HepG2 (cell line): ENCODE results near the gene HECTD1. TPM values are rescaled to one million over a fixed set of nuclear protein-coding genes. Genes with fewer than 3 reads are reported as not detected.

ENCODE experiments used
- ATAC-seq: fragments of 200-7000 bp; cut with Tn5 transposase; 3 replicates; pipeline ENCODE4 v1.9.1; 2020; ENCODE audit warnings: mild to moderate bottlenecking, moderate library complexity
- BruUV-seq: library from RNA; stranded (reverse); fragments of 400-500 nt; replicated peaks from 2 replicates; lab custom pipeline; 2021; lab: Mats Ljungman, UMichigan
- CTCF ChIA-PET: fragments of 300-600 bp; formaldehyde crosslinking; extraction: SDS; loops from one replicate; lab custom pipeline; 2021; ENCODE audit warnings: low total read pairs, inconsistent platforms, low intra/inter-chr PET ratio; lab: Yijun Ruan, JAX
- POLR2A ChIA-PET: fragments of 350-600 bp; sonication (Branson Sonifier 250); formaldehyde crosslinking; loops from one replicate; lab custom pipeline; 2020; ENCODE audit warnings: antibody characterized with exemption, inconsistent platforms; lab: Yijun Ruan, JAX
- DNase-seq: peaks from one replicate; pipeline ENCODE4 v3.0.0-alpha.2; 2015; ENCODE audit warnings: low spot score
- FAIRE-seq: peaks from 3 replicates; lab custom pipeline; 2011; peaks lifted over from hg19 to GRCh38; lab: Jason Lieb, UNC
- H2AFZ ChIP-seq: one replicate; pipeline ENCODE4 v1.6.1; 2011; ENCODE audit warnings: low read length, inconsistent platforms
- H3K27ac ChIP-seq: fragments of 300-600 bp; 3 replicates; pipeline ENCODE4 v1.8.0; 2011; ENCODE audit warnings: mixed run types, mild to moderate bottlenecking, mixed read lengths, low read length, inconsistent platforms; ENCODE audit not compliant: insufficient read depth; ENCODE audit errors: extremely low read length
- H3K27me3 ChIP-seq, 2 experiments: fragments of 200-600 bp in 1 of 2; 2 replicates in 1 of 2; 3 replicates in 1 of 2; pipeline versions ENCODE4 v1.6.0 to v1.8.0; 2011; ENCODE audit warnings: low read length in 2 of 2, mild to moderate bottlenecking in 2 of 2, moderate library complexity in 2 of 2, inconsistent platforms in 1 of 2; ENCODE audit not compliant: insufficient read depth in 2 of 2, control insufficient read depth in 1 of 2
- H3K36me3 ChIP-seq, 2 experiments: fragments of 200-600 bp in 1 of 2; replicated peaks in 1 of 2; 2 replicates in 1 of 2; 3 replicates in 1 of 2; pipeline versions ENCODE4 v1.5.1 to v1.8.0; 2011; ENCODE audit warnings: low read length in 2 of 2, inconsistent platforms in 1 of 2; ENCODE audit not compliant: insufficient read depth in 2 of 2, control insufficient read depth in 1 of 2
- H3K4me1 ChIP-seq: 2 replicates; pipeline ENCODE4 v1.5.1; 2012; ENCODE audit warnings: low read length, inconsistent platforms; ENCODE audit not compliant: insufficient read depth
- H3K4me2 ChIP-seq: 2 replicates; pipeline ENCODE4 v1.6.0; 2011; ENCODE audit warnings: low read depth, low read length, inconsistent platforms
- H3K4me3 ChIP-seq, 3 experiments: fragments of 200-600 bp in 1 of 3; sonication (generic), shearing (Covaris generic) in 1 of 3; replicated peaks in 1 of 3; 2 replicates each; pipeline ENCODE4 v1.5.1; 2011 to 2016; ENCODE audit warnings: low read length in 3 of 3, inconsistent platforms in 2 of 3, low read depth in 2 of 3, mild to moderate bottlenecking in 2 of 3, control low read depth in 1 of 3, mixed read lengths in 1 of 3; ENCODE audit not compliant: insufficient read depth in 1 of 3
- H3K79me2 ChIP-seq: one replicate; pipeline ENCODE4 v1.6.1; 2011; ENCODE audit warnings: low read length, inconsistent platforms; ENCODE audit not compliant: insufficient read depth
- H3K9ac ChIP-seq: 2 replicates; pipeline ENCODE4 v1.6.0; 2011; ENCODE audit warnings: mild to moderate bottlenecking, low read depth, low read length, inconsistent platforms; ENCODE audit not compliant: insufficient read depth
- H3K9me3 ChIP-seq: 2 replicates; pipeline ENCODE4 v1.5.1; 2012; ENCODE audit warnings: mild to moderate bottlenecking, low read length
- H4K20me1 ChIP-seq: 2 replicates; pipeline ENCODE4 v1.6.0; 2011; ENCODE audit warnings: inconsistent platforms, mild to moderate bottlenecking, low read length, moderate library complexity; ENCODE audit not compliant: insufficient read depth
- FOXA1 ChIP-seq, 2 experiments: fragments of 450-650 bp in 1 of 2; sonication (generic) in 1 of 2; formaldehyde crosslinking in 1 of 2; IDR thresholded peaks; 2 replicates each; pipeline versions ENCODE4 v1.4.0 to v1.6.1; 2016 to 2020; ENCODE audit warnings: missing genetic modification reagents in 1 of 2
- HHEX ChIP-seq: IDR thresholded peaks from 2 replicates; pipeline ENCODE4 v1.6.1; 2016; ENCODE audit warnings: control low read depth
- HNF4A ChIP-seq: sonication (generic); formaldehyde crosslinking; IDR thresholded peaks from 2 replicates; pipeline ENCODE4 v1.4.0; 2020; ENCODE audit warnings: missing genetic modification reagents
- LBX2 ChIP-seq: sonication (generic); formaldehyde crosslinking; IDR thresholded peaks from 2 replicates; pipeline ENCODE4 v1.5.0; 2020; ENCODE audit warnings: missing genetic modification reagents, mild to moderate bottlenecking, borderline replicate concordance
- MBD4 ChIP-seq: IDR thresholded peaks from 2 replicates; pipeline ENCODE4 v1.6.1; 2012; ENCODE audit warnings: low read length, inconsistent platforms, borderline replicate concordance
- PHB2 ChIP-seq: fragments of 450-650 bp; IDR thresholded peaks from 2 replicates; pipeline ENCODE4 v1.6.1; 2018; ENCODE audit not compliant: partially characterized antibody
- PHF21A ChIP-seq: sonication (generic); formaldehyde crosslinking; IDR thresholded peaks from 2 replicates; pipeline ENCODE4 v1.5.0; 2020; ENCODE audit warnings: mild to moderate bottlenecking, missing genetic modification reagents
- RBM22 ChIP-seq: fragments of 200-400 bp; formaldehyde crosslinking; optimal IDR thresholded peaks from 2 replicates; pipeline ENCODE3; 2017; ENCODE audit warnings: mild to moderate bottlenecking, low read length, moderate library complexity
- SAFB2 ChIP-seq: sonication (generic); formaldehyde crosslinking; IDR thresholded peaks from 2 replicates; pipeline ENCODE4 v1.5.1; 2020; ENCODE audit warnings: missing genetic modification reagents, low read depth, mild to moderate bottlenecking, borderline replicate concordance
- SNAPC2 ChIP-seq: sonication (generic); formaldehyde crosslinking; IDR thresholded peaks from 2 replicates; pipeline ENCODE4 v1.8.1; 2022; ENCODE audit warnings: mild to moderate bottlenecking, missing genetic modification reagents
- SNAPC5 ChIP-seq: sonication (generic); formaldehyde crosslinking; IDR thresholded peaks from 2 replicates; pipeline ENCODE4 v1.8.1; 2023; ENCODE audit warnings: mild to moderate bottlenecking, missing genetic modification reagents, borderline replicate concordance
- TAF15 ChIP-seq: fragments of 200-400 bp; formaldehyde crosslinking; IDR thresholded peaks from one replicate; pipeline ENCODE4 v1.6.1; 2018; ENCODE audit warnings: mild to moderate bottlenecking, low read depth, low read length; ENCODE audit not compliant: poor library complexity, severe bottlenecking
- ZNF317 ChIP-seq: sonication (generic); formaldehyde crosslinking; IDR thresholded peaks from 2 replicates; pipeline ENCODE4 v1.5.0; 2020; ENCODE audit warnings: mild to moderate bottlenecking, missing genetic modification reagents
- ZSCAN30 ChIP-seq: sonication (generic); formaldehyde crosslinking; IDR thresholded peaks from 2 replicates; pipeline ENCODE4 v1.5.0; 2020; ENCODE audit warnings: mild to moderate bottlenecking, missing genetic modification reagents
- WGBS: methylation state at CpG from one replicate; pipeline ENCODE4 v1.1.6; 2017; ENCODE audit warnings: low lambda C conversion rate; 5-methylcytosine and 5-hydroxymethylcytosine counted together
- in situ Hi-C: cut with HindIII; loops from 2 replicates; pipeline ENCODE4 v1.10.0; 2017; ENCODE audit warnings: low pct_unique_long_range_greater_than_20kb; ENCODE audit not compliant: extremely low pct_ligation_motif_present
- intact Hi-C: fragments of 100-400 bp; cut with micrococcal nuclease; formaldehyde crosslinking; loops from one replicate; pipeline ENCODE4 v1.10.0; 2022; ENCODE audit not compliant: unreplicated experiment
- polyA plus RNA-seq, 8 experiments: library from polyadenylated mRNA; depleted of rRNA in 3 of 8; stranded (reverse) in 7 of 8; unstranded in 1 of 8; fragments of >200 nt; fragmentation: Illumina TruSeq in 4 of 8; extraction: Trizol in 4 of 8; gene quantifications; 2 replicates each; pipeline versions ENCODE4 v1.2.1 to v1.2.3, GENCODE V29; 2011 to 2016; ENCODE audit warnings: low read depth in 4 of 8, missing spikeins in 1 of 8, mixed read lengths in 1 of 8; ENCODE audit not compliant: insufficient read depth in 1 of 8
- total RNA-seq, 5 experiments: library from RNA; depleted of rRNA; stranded (reverse); fragments of >200 nt; fragmentation: Illumina TruSeq; extraction: Trizol; gene quantifications; 2 replicates each; pipeline ENCODE4 v1.2.3, GENCODE V29; 2016; ENCODE audit warnings: low read depth in 1 of 5
- TF ChIP-seq, protein P1 (sequence below): sonication (generic); formaldehyde crosslinking; IDR thresholded peaks from 2 replicates; pipeline ENCODE4 v1.4.0; 2020; ENCODE audit warnings: mild to moderate bottlenecking, low read depth, missing genetic modification reagents

Gene HECTD1
- total and polyA plus RNA-seq, 2 of the 13 experiments (the other 11 are each of a cell fraction or from before 2014, with no cell fraction given): 312 to 560 TPM

- TF ChIP-seq, protein P1, sequence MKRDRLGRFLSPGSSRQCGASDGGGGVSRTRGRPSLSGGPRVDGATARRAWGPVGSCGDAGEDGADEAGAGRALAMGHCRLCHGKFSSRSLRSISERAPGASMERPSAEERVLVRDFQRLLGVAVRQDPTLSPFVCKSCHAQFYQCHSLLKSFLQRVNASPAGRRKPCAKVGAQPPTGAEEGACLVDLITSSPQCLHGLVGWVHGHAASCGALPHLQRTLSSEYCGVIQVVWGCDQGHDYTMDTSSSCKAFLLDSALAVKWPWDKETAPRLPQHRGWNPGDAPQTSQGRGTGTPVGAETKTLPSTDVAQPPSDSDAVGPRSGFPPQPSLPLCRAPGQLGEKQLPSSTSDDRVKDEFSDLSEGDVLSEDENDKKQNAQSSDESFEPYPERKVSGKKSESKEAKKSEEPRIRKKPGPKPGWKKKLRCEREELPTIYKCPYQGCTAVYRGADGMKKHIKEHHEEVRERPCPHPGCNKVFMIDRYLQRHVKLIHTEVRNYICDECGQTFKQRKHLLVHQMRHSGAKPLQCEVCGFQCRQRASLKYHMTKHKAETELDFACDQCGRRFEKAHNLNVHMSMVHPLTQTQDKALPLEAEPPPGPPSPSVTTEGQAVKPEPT (CRISPR knock-in tag): no peak
- TF ChIP-seq TAF15 (no peak), FOXA1 (IDR thresholded peaks at IDR 0.05) (no peak), FOXA1 (CRISPR knock-in tag; IDR thresholded peaks at IDR 0.05) (no peak)
These were observed 85.4 kb downstream of the HECTD1 start (continued) for GRCh38 chr14:31122098-31122611.

DNA sequence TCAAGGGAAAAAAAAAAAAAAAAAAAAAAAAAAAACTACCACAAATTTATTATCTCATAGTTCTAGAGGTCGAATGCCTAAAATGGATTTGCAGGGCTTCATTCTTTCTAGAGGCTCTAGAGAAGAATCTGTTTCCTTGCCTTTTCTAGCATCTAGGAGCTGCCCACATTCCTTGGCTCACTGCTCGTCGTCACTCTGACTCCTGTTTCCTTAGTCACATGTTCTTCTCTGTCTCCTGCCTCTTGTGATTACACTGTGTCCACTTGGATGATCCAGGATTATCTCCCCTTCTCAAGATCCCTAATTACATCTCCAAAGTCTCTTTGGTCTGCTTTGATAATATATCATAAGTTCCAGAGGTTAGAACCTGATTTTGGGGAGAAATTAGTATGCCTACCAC, 88.7 kb downstream of the HECTD1 start:
- in situ Hi-C loops: no loop called here
- BruUV-seq: no TSS peak
- Histone ChIP-seq H3K9me3 (no peaks in the 10 kb centered on the region), H4K20me1 (no peaks in the 10 kb centered on the region), H3K36me3 (peaks cover 57 to 99% of the 10 kb centered on the region in 2 experiments), H3K27ac (no peak overlapping the region), H2AFZ (no peak overlapping the region), H3K9ac (no peak overlapping the region), H3K4me1 (no peaks in the 10 kb centered on the region), H3K4me2 (no peak overlapping the region), H3K79me2 (no peaks in the 10 kb centered on the region), H3K27me3 (no peaks in the 10 kb centered on the region), H3K4me3 (no peak overlapping the region)
- DNase-seq (no peak), ATAC-seq (no peak), FAIRE-seq (no peak)
- ChIA-PET CTCF (no interaction called here), POLR2A (no interaction called here)
- TF ChIP-seq SNAPC2 (no peak), HNF4A (no peak), PHF21A (CRISPR knock-in tag) (no peak), RBM22 (peak; percentile 49), ZNF317 (no peak), LBX2 (CRISPR knock-in tag) (no peak), SNAPC5 (CRISPR knock-in tag) (0 out of 2 replicates have a peak, but pooled peaks have one; percentile 4), PHB2 (no peak), HHEX (CRISPR knock-in tag) (no peak), MBD4 (no peak), SAFB2 (no peak), ZSCAN30 (CRISPR knock-in tag) (no peak)
- WGBS: 96% methylated on average over 3 of the region's 3 CpGs
- intact Hi-C loops: no loop called here
